SK-N-SH treated with all-trans-retinoic acid at 6 μM for 48 hours (cell line): ENCODE data around the gene FAM3D.

Experiments
- ARNTL ChIP-seq: fragments of 450-650 bp; formaldehyde crosslinking; IDR thresholded peaks from 2 replicates; pipeline ENCODE4 v1.5.0; 2020; ENCODE audit warnings: low read depth, mild to moderate bottlenecking, moderate library complexity, borderline replicate concordance
- ISL1 ChIP-seq: fragments of 250-450 bp; sonication (Bioruptor Pico); IDR thresholded peaks from 2 replicates; pipeline ENCODE4 v2.1.2; 2022; ENCODE audit warnings: mild to moderate bottlenecking, moderate library complexity
- OSR1 ChIP-seq: fragments of 250-450 bp; sonication (Bioruptor Pico); IDR thresholded peaks from 2 replicates; pipeline ENCODE4 v1.8.0; 2022; ENCODE audit warnings: moderate library complexity, mild to moderate bottlenecking, inconsistent platforms

DNA sequence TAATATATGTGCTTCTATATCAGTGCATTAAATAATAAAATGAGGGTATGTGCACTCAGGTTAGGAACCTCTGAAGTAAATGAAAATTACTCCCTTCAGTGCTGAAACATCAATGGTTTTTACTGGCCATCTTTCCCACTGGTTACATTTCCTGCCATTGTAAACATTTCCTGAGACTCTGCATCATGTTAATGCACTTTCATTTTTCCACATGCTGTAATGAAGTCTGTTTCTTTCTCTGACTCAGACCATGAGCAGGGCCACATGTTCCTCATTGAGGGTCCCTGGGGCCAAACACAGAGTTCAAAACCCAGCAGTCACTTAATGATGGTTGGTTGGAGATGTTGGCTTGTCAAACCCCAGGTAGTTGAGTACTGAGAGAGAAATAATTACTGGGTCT is 15.3 kb downstream of the FAM3D start:
- no peak for TF ChIP-seq ARNTL (CRISPR knock-in tag)
- no peak for TF ChIP-seq OSR1
- no peak for TF ChIP-seq ISL1 (CRISPR knock-in tag)
